ENCODE results near the gene CLEC16A.
A peak's percentile ranks its signal among the peaks of the same experiment; 100 is the strongest.

The CLEC16A gene

DNA sequence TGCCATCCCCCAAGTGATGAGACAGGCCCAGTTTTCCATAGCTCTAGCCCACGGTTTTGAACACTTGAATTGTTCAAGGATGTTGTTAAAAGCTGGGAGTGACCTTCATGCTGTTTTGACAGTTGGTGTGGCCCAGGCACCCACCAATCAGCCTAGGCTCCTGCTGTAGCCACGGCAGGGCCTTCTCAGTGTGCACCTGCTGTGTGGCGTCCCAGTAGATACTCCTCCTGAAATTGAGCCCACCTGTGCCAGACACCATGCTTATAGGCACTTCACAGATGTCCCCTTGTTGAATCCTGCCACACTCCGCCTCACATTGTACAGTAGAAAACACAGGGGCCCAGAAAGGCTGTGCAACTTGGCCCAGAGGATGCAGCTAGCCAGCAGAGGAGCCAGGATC lies 225.3 kb downstream of the CLEC16A start:
- DNase-seq: no peak

DNA sequence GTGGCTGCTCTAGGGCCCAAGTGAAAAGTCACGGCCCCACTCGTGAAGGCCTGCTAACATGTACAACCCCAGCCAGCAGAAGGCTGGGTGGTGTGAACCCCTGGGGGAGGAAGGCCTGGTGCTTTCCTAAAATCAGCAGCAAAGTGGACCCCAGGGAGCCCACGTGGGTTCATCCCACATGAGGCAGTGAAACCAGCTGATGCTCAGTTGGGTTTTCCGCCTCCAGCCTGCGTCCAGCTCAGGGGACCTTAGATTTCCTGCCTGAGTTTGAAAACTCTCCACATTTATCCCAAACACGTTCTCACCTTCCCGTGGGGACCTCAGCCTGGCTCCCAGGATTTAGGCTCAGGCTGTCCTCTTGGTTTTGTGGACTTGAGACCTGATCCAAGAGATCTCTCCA lies 225.8 kb downstream of the CLEC16A start:
- no peak for DNase-seq

DNA sequence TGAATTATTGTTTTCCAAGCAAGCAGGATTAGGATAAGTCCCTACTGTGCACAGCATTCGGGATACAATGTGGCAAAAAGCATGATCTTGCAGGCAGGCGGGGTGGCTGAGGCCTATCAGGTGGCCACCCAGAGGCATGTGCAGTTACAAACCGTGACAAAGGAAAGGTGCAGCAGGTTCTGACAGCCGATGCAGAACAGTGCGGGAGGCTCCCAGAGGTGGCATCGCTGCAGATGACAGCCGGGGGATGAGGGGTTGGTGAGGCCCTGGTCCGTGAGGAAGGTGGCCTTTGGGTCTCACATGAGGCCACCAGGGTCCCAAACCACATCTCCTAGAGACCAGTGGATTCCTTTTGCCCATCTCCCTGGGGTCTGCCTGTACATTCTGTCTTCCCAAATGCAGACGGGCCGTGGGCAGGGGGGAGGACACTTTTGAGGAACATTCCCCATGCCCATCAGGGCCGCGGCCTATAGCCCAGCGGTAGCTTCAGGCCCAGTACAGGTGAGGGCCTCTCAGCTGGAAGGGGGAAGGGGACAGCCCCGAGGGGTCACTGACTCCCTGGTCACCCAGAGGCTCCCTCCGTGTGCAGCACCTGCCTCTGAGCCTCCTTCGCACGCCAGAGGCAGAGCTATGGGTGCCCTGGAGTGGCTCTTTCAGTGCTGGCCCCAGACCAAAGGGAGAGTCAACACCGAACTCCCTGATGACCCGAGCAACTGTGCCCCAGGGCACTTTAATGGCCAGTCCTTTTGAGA lies 226.5 kb downstream of the CLEC16A start:
- no peak for DNase-seq

DNA sequence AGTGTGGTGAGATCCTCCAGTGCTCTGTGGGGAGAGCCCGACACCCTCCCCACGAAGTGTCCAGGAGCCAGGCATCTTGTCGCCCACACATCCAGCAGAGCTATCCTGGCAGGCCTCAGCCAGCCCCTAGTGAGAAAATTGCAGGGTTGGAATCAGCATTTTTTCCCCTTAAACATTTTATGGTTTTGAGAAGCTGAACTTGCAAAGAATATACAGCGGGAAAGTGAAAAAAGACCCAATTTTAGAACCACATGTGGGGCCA lies 227.0 kb downstream of the CLEC16A start:
- no peak for DNase-seq

DNA sequence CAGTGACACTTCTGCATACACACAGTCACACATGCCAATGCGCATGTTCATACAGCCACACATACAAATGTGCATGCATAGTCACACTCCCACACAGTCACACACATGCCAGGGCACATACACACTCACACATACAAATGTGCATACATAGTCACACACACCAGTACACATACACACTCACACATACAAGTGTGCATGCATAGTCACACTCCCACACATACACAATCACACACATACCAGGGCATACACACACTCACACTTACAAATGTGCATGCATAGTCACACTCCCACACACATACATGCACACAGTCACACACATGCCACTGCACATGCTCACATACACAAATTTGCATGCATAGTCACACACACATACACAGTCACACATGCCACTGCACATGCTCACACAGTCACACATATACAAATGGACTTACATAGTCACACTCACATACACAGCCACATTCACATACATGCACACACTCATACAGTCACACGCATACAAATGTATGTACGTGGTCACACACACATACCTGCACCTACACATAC lies 227.5 kb downstream of the CLEC16A start:
- DNase-seq: no peak

DNA sequence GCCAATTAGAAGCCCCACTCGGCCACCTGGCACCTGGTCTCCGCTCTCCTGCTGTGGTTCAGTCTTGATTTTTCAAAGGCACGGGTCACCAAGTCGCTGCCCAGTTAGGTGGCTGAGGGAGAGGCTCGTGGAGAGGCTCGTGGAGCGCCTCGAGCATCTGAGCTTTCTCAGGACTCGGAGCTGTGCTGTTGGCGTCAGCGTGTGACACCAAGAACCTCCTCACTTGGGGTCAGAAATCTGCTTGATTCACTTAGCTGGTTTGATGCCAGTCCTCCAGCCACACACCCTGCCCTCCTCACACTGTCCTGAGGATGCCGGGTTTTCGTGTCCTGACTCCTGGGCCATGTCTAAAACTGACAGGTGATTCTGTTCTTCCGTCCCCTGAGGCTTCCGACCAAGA lies 229.1 kb downstream of the CLEC16A start:
- no peak for DNase-seq

DNA sequence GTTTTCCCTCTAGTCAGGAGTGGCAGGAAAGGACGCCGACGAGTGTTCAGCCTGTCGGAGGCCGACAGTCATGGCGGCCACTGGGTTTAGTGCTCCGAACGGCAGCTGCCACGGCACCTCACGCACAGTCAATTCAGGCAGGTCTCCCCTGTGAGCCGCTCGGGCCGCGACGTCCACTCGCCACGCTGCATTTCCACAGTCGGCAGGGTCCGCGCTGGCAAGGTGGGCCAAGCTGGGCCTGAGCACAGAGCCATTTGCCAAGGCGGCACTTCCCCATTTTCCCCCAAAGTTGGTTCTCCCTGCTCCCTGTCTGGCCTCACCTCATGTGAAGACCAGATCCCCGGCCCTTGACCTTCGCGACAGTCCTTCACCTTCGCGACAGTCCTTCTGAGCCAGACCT lies 229.8 kb downstream of the CLEC16A start:
- DNase-seq: no peak

DNA sequence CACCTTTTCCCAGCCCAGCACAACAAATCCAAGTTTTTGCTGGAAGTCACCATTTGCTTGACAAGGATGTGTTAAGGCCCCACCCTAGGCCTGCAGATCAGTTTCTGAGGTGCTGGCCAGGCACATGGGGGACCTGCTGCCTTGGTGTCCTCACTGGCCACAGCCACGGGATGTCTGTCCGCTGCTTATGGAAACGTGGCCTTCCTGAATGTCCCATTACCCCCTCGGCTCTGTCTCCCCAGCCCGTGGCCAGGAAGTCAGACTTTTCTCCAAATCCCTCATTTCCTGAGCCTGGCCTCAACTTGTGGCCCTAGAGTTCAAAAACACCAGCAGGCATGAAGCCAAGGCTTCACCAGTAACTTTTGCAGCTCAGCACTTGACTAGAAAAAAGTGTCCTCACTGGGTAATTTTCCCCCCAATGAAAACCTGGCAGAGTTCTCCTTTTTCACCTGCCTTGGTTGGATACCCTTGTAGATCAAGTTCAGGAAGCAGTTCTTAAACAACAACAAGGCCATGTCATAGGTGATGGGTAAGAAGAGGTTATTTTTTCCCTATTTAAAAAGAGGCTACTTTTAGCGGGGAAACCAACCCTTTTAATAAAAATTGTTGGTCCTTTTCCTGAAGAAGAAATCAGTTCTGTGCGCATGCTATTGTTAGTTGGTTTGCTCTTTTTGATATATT lies 230.9 kb downstream of the CLEC16A start:
- DNase-seq: no peak

DNA sequence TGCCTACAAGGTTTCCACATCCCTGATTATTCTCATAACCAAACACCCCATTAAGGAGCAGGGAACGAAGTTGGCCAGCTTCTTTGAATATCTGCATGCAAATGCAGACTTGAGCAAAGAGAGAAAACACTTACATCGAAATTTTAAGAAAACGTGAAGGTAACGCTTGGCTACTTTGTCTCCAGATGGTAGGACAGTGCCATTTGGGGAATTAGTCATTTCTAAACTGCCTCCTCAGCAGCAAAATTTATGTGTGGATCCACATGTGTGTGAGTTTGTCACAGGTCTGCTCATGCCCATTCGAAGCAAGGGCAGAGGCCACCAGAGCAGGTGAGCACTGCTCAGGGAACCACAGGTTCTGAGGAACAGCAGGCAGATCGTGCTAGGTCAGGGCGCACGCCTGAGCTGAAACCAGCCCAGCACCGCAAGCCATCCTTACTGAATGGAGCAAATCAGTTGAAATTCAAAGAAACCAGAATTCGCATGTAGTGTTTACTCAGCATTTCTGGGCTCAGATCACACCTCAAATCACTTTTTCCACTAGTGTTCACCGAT lies 231.5 kb downstream of the CLEC16A start:
- DNase-seq: no peak

DNA sequence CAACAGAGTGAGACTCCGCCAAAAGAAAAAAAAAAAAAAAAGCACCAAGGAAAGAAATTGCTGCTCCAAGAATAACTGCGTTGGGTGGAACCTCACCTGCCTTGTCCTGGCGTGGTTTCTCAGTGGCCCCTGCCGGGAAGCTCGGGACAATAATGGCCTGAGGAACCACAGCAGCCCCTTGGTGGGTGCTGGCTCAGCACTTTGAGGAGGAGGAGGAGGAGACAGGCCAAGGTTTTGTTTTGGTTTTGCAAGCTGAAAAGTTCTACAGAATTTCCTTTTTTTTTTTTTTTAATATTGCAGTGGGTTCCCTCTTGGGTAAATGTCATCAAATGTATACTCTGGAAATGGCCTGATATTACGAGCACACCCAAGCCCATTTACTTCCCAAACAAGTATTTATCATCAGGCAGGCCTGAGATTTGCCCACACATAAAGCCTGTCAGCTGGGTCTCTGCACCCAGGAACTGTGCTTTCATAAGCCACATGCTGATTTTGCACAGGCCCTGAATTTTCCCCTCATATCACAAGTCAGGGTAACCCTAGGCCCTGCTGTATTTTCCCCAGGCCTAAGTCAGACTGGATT lies 233.3 kb downstream of the CLEC16A start:
- no peak for DNase-seq

DNA sequence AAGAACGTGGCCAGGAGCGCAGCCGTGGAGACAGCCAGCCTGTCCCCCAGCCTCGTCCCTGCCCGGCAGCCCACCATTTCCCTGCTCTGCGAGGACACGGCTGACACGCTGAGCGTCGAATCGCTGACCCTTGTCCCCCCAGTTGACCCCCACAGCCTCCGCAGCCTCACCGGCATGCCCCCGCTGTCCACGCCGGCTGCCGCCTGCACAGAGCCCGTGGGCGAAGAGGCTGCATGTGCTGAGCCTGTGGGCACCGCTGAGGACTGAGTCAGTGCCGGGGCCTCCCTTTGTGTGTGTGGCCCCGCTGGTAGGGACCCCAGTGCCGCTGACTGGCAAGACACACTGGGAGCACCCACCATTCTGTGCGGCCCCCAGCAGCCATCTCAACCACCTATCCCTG lies 234.1 kb downstream of the CLEC16A start:
- no peak for DNase-seq

DNA sequence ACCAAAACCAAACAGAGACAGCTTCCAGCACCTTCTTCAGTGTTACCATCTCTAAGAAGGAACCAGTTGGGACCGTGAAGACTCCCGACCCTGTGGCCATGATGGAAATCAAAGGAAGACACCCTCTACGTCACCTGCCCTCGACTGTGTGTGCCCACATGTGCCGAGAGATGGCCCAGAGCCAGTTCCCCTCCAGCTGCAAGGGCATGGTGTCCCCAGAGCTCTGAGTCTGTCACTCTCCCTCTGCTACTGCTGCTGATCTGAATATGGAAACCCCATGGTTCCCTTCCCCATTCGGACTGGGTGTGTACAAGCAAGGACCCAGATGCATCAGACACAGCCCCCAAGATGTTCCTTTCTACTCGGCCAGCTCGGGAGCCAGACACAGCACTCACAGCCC lies 235.2 kb downstream of the CLEC16A start:
- DNase-seq: no peak

DNA sequence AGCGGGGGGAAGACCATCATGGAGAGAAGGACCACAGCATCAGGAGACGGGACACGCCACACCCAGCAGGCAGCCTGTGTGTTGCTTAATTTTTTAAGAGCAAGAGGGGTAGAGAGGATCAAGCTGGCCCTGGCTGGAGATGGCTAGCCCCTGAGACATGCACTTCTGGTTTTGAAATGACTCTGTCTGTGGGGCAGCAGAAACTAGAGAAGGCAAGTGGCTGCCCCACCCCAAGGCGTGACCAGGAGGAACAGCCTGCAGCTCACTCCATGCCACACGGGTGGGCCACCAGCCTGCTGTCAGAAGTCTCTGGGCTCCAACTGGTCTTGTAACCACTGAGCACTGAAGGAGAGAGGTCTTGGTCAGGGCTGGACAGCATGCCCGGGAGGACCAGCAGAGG lies 236.1 kb downstream of the CLEC16A start:
- DNase-seq: peak in 1 of 2 donors; percentile 29

DNA sequence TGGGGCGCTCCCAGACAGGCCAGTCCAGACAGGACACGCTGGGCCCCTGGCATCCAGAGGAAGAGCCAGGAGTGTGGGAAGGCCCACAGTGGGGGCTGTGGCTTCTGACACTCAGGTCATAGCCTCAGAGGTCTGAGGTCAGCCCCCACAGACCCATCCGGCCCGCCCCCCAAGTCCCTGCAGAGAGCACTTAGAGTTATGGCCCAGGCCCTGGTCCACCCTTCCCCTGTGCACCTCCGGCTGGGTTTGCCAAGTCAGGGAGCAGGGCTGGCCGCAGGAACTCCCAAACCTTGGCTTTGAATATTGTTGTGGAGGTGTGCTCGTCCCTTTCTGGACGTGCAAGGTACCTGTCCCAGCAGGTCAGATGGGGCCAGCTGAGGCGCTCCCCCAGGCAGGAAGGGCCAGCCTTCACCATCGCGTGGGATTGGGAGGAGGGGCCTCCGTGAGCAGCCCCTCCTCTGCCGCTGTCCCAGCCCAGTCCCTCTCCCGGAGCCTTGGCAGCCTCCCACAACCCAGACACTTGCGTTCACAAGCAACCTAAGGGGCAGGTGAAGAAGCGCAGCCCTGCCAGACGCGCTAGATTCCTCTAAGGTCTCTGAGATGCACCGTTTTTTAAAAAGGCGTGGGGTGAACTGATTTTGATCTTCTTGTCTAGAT lies 237.0 kb downstream of the CLEC16A start:
- no peak for DNase-seq

DNA sequence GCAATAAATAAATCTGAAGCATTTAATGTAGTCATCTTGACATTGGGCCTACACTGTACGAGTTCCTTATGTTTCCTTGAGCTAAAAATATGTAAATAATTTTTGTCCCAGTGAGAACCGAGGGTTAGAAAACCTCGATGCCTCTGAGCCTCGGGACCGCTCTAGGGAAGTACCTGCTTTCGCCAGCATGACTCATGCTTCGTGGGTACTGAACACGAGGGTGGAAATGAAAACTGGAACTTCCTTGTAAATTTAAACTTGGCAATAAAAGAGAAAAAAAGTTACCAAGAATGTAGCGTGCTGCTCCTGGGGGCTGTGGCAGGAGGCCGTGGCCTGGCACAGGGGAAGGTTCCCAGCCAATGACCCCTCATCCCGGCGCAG lies 237.5 kb downstream of the CLEC16A start:
- peak; percentile 5 to 62 for DNase-seq

DNA sequence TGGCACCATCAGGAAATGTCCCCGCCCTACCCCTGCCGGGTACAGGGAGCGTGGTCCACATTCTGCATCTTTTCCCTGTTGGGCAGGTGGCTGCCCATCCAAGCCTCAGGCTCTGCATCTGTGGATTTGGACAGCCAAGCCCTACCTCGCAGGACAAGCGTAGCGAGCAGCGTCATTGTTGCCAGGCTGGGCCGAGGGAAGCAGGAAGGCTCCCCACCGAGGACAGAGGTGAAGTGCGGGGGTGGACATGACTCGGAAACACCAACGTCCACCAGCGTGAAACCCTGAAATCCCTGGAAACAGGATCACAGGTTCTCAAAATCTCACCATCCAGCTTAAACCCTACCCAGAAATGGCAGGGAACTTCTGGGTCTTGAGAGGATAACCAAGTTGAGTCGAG lies 238.0 kb downstream of the CLEC16A start:
- no peak for DNase-seq

DNA sequence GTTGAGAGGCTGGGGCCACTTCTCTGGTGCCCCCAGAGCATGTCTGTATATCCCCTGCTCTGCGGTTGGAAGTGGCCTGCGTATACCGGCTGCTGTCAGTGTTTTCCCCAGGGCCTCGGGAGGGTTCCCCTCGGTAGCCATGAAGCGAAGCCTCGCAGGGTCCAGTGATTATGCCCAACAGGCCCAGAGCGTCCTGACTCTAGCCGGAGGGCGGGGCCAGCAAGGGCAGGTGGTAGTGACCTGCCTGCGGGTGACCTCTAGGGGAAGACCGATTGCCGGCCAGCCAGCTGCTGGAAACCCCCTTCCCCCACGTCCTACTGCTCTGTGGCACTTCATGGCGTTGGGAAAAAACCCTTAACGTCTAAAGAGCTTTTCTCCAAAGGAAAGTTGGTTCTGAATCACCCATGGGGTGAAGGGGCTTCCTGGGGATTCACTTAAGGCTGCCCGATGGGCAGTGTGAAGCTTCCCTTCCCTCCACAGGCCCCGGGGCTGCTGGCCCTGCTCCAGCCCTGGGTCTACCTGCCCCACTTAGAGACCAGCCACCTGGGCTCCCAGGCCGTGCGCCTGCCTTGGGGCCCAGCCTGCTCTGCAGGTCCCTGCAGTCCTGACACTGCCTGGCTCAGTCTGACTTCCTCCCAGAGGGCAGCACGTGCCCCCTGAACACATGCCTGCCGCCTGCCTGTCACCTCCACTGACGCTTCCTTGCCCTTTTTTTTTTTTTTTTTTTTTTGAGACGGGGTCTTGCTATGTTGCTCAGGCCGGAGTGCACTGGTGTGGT lies 238.9 kb downstream of the CLEC16A start:
- no peak for DNase-seq

DNA sequence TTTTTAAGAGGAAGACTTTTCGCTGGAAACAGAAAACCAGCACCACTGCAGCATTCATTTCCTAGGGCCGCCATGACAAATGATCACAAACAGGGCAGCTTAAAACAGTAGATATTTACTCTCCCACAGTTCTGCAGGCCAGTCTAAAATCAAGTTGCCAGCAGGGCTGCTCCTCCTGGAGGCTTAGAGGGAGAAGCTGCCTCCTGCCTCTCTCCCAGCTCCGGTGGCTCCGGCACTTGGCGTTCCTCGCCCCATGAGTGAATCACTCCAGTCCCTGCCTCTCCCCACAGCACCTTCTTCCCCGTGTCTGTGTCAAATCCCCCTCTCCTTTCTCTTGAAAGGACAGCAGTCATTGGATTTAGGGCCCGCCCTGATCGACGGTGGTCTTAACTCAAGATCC lies 239.6 kb downstream of the CLEC16A start:
- DNase-seq: no peak

DNA sequence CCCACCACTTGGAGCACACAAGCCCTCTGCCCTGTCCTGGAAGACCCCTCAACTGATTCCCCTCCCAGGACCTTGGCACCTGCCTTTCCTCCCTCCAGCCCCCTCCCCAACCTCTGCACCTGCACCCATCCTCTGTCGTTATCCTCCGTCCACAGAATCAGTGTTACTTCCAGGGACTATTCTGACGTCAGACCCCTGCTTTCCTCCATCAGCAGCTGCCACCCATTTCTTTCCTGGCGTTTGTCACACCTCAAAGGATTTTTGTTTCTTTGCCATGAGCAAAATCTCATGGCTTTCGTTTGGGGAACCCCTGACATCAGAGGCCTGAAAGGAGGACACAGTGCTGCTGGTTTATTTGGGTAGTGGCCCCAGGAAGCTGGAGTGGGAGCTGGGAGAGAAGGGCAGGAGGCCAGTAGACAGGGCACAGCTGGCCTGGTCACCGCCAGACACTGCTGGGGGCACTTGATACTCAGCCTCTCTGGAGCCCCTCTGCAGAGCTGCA lies 243.2 kb downstream of the CLEC16A start:
- DNase-seq: no peak

DNA sequence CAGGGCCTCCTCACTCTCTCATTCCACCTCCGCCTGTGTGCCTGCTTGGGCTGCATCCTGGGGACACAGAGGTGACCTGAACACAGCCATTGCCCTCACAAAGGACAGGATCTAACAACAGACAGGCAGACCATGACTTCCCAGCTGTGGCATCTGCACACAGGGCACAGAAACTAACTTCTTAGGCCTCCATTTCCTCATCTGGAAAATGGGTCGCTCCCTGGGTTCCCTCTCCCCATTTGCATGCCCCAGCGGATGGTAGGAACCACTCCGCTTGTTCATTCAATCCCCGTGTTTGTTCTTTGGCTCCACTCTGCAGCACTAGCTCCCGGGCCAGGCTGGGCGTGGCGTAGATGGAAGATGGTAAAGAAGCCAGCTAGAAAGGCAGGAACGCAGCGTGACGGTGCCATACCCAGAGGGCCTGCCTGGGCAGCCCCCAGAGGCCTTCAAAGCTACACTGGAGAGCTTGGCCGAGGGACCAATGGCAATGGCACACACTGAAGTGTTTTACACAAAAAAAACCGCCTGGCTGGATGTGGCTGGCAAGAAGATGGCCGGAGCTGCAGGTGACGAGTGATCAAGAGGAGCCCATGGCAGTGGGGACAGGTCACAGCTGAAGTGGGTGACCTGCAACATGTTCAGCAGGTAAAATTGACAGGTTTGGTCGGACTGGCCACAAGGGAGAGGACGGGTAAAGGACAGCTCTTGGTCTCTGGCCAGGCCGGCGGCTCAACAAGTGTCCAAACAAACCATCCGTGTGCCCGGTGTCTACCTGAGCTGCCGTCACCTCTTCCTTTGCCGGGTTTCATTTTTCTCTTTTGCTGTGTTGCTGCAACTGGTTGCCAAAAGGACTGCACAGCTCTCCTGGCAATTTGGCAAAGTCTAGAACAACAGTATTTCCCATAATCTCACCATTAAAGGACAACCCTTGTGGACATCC lies 244.7 kb downstream of the CLEC16A start:
- no peak for DNase-seq

Measured in CD4-positive, alpha-beta T cell treated with Interleukin-1 beta for 1 hour (primary cell).